Stimulated activated naive CD8-positive, alpha-beta T cell treated with anti-CD3 and anti-CD28 coated beads, Interleukin-15, Interleukin-2, amounts not matched to agents 100 U/mL and 50 U/mL, for 24 hours (primary cell): Measurements from ENCODE around the gene NXN.
"Not testable (repeated sequence)": the region's sequence is repeated elsewhere in the genome, so short reads cannot be mapped to it uniquely, and the experiment has no call there.

ENCODE experiments used
- ATAC-seq: fragments of 150-1000 bp; cut with Tn5 transposase; one replicate; pipeline ENCODE4 v1.10.0; 2021
- DNase-seq: peaks from one replicate; pipeline ENCODE4 v3.0.0; 2021

NXN gene

GRCh38 chr17:1006054-1006453, 26.5 kb upstream of the NXN start:
- DNase-seq (no peak), ATAC-seq (no peak)

GRCh38 chr17:1005361-1005946, 25.9 kb upstream of the NXN start:
- DNase-seq = no peak
- peak; percentile 5 for ATAC-seq

DNA sequence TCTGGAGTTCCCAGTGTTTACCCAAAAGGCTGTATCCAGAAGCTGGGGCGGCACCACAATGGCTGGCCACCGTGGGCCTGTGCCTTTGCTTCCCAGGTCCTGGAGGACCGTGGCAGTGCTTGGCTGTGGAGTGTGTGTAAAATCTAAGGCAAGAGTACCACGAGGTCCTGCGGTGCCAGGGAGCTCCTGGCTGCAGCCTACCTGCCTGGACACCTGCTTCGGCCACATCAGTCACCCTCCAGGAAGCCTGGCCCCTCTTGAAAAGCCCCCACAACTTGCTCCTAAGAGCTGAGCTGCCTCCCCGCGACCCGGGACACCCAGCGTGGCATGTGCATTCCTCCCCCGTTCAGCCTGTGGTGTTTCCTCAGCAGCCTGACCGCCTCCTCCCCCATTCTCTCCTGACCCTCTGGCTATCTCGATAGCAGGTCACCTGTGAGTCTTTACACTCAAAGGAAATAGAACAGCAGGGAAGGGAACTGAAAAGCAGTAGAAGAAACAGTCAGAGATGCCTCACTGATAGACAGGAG, 25.3 kb upstream of the NXN start:
- ATAC-seq = peak; percentile 7

DNA sequence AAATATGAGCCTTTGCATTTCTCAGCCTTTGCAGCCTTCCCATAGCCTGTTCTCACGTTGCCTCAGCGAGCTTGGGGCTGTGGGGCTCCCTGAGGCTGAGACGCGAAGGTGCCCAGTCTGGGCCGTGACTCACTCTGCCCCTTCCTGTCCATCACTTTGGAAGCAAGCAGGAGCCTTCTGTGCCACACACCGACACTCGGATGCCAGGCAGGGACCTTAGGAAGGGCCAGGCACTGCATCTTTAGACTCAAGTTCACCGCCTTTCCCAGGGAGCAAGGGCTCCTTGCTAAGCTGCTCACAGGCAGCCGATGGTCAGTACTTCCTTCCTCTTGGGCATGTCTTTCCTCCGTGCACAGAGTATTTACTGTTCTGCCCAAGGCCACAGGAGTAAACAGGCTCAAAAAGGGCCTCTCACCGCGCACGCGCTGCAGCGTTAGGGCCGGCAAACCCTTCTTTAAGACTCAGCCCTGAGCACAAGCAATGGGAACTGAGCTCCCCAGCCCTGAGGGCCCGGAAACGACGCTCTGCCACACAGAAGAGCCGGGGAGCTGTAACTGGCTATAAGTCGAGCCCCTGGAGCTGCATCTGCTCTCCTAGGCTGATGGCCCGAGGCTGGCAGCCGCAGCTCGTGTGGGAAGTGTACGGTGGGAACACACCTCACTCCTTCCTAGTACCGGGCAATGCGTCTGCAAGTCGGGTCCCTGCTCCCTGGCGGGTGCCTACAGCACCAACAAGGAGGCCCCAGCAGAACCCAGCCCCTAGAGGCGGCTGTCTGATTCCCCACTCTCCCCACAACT, 24.6 kb upstream of the NXN start:
- ATAC-seq (no peak), DNase-seq (no peak)

More for the DNA sequence above, 25.3 kb upstream of the NXN start:
- no peak for DNase-seq

GRCh38 chr17:1003633-1003971, 24.0 kb upstream of the NXN start:
- ATAC-seq (no peak), DNase-seq (no peak)

DNA sequence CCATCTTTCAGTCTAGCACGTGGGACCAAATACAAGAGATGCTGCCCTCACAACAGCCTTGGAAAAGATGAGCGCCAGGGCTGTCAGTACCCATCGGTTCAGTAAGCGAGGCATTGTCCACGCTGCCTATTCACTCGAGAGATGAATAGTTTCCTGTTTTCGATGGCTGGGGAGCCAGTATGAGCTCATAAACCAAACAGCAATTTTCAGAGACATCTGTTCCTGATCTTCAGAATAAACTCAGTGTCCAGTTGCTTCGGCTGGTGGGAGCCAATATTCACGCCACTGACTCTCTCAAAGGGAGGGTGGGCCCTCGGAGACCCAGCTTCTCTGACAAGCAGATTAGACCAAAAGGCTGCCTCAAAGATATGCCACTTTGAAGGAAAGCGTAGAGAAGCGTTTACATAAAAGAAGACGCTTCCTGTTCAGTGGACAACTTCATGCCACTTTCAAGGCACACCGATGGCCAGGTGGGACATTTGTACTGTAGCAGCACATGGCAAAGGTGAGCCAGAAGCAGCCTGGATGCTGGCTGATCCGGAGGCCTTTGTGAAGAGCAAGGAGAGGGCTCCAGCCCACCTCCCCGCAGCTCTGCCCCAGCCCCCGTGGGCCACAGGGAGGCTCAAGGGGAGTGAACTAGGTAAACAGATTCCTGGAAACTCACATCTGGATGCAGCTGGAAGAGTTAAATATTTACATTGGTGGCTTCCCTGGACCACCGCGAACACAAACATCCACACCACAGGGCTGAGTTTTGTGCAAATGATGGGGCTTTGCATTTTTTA, 23.4 kb upstream of the NXN start:
- DNase-seq (no peak), ATAC-seq (no peak)

DNA sequence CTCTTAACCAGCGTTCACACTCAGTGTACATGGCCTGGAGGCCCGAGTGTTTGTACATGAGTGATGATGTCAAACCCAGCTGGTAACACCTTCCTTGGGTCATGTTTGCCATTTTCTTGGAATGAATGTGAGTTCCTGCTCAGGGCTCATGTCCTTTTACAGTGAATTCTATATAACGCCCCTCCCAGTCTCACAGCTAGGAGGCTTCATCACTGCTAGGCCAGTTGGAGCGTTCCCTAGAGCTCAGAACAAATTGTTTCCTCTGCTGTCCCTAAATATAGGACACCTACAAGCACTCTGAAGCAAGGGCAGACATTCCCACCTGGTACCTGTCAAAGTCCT, 22.8 kb upstream of the NXN start:
- no peak for DNase-seq
- ATAC-seq = no peak

DNA sequence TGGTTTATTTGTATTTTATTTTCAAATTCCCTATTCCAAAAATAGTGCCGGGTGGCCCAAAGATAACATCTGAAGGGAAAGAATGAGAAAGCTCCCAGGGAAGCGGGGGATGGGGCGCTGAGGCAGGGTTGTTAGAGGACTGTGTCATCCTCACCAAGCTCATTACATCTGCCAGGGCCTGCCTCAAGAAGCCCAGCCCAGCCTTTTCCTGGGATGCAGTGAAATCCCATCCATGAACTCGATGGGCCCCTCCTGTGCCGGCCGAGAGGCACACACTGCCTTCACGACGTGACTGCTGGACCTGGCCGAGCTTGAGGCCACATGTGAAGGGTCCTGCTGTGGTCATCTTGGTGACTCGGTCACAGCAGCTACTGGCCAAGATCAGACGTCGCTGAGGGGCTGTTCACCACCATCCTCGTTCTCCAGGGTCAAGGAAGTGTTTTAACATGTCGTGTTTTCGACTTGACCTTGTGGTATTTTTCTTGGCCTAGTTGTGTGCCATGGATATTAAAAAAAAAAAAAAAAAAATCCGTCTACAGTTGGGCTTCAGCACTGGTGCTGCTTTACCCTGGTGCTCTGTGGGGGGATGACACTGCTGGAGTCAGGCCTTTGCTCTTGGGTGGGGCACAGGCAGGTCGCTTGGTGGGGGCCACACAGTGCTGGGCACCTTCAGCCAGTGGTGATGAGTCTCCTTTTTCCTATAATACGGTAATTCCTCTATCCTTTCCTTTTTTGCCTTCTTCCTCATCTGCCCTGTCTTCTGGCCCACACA, 22.2 kb upstream of the NXN start:
- DNase-seq (no peak), ATAC-seq (no peak)

DNA sequence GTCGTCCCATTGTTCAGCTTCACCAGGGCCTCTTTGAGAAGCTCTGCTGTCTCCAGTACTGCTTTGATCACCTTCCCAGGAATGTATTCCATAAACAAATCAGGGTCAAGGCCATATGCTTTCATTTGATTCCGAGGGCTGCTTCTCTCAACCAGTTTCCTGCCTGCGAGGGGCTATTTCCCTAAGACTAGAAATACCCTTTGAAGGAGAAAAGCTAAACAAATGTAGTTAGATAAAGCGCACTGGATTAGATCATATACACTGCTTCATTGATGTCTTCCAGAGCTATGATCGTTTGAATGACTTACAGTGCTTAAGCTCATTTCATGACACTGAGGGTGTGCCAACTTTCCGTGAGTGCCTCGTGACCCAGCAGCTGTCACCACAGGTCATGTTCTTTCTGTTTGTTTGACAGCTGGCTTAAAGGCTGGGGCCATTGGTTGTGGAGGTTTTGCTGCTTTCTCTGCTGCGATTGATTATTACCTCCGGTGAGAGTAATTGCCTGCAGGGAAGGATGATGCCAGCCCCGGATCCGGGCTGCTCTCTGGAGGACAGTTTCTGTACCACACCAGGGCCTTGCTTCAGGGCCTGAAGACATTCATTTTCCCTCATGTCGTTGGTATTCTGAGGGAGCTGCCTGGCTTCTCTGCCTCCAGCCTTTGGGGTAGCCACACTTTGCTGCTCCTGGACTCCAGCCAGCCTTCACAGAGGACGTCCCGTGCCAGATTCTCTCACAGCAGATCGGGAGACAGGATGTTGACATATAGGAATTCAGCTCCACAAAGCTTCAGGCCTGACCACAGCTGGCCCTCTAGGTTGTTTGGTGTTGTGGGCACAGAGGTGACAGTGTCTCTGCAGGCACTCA, 21.3 kb upstream of the NXN start:
- no peak for ATAC-seq
- no peak for DNase-seq

DNA sequence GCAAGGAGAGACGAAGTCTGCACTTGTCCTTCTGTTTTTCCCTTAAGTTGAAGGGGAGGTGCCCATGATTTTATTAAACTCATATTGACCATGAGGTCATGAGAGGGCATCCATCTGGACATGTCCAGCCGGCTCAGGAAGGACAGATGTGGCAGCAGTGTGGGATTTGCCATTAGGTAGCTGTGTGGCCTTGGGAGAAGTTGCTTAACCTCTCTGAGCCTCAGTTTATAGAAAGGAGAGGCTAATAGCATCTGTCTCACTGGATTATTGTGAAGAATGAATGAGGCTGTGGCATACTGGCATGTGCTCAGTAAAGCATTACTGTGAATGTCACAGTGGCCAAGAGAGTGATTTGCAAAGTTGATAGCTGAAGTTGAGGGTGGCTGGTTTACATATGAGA, 18.5 kb upstream of the NXN start:
- ATAC-seq (no peak), DNase-seq (no peak)

- DNase-seq (peak; percentile 92), ATAC-seq (peak; percentile 97)
Observed at GRCh38 chr17:996554-997344, 17.2 kb upstream of the NXN start, which contains the start of gene TIMM22. Gene TIMM22 (plus strand): TSS chr17:997129. CDS start chr17:997143, 14 bp downstream.

DNA sequence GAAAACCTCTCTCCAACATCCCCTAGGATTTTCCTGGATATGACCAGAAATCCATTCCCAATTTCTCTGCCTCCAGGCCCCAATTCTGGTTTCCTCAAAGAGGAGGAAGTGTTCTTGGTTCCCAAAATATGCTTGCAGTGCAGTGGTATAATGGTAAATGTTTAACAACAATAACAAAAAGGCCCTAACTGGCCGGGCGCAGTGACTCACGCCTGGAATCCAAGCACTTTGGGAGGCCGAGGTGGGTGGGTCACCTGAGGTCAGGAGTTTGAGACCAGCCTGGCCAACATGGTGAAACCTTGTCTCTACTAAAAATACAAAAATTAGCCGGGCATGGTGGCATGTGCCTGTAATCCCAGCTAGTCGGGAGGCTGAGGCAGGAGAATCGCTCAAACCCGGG, 15.7 kb upstream of the NXN start:
- not testable (repeated sequence) for ATAC-seq

DNA sequence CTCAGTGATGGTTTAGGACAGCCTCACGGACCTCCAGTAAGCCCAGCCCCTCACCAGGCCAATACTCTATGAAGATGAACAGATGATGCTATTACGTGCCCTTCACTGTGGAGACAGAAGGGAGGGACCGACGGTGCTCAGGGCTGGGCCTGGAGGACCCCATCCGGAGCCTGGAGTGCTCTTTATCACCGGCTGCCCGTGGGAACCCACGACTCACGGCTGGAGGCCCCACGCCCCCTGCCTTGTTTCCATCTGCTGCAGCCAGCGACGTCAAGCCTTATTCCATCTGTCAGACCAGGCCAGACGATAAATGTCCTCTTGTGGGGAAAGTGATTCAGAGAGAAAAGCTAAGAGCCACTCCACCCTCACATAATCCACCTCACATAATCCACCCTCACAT, 13.4 kb upstream of the NXN start:
- no peak for DNase-seq
- ATAC-seq = no peak

More for the DNA sequence above, 15.7 kb upstream of the NXN start:
- not testable (repeated sequence) for DNase-seq

DNA sequence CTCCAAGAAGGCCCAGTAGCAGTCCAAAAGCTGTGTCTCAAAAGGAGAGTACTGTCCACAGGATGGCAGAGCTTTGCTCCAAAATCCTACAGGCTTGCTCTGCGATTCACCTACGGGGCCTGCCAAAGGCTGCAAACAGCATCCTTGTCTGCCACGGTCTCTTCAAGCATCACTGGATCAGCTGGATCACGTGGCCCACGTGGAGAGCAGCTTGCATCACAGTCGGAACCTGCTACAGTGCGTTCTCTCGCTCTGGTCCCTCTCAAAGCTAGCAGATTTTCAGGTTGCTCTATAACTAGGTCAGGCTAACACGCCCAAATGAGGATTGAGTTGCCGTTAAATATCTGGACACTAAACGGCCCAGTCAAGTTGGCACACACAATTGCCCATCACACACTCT, 9.0 kb upstream of the NXN start:
- DNase-seq = no peak
- no peak for ATAC-seq

GRCh38 chr17:987931-988330, 8.4 kb upstream of the NXN start:
- DNase-seq (no peak), ATAC-seq (no peak)

GRCh38 chr17:986322-986929, 6.8 kb upstream of the NXN start:
- DNase-seq (no peak), ATAC-seq (no peak)

- DNase-seq (no peak), ATAC-seq (no peak)
Observed at GRCh38 chr17:983921-984320, 4.3 kb upstream of the NXN start.

GRCh38 chr17:981292-981658, 1.7 kb upstream of the NXN start:
- DNase-seq (no peak), ATAC-seq (no peak)

- ATAC-seq (peak; percentile 76), DNase-seq (peak; percentile 72)
Observed at GRCh38 chr17:980406-981291, 1.1 kb upstream of the NXN start.
